Measurements from ENCODE around the gene TIMP3.
"Not testable (repeated sequence)": the region's sequence is repeated elsewhere in the genome, so short reads cannot be mapped to it uniquely, and the experiment has no call there.

Gene TIMP3

GRCh38 chr22:32801537-32802236 is at the start of gene TIMP3:
Gene TIMP3, plus strand, starts transcription at chr22:32801705. Its CDS starts 297 bp downstream, at chr22:32802002.
- peak; percentile 7 for DNase-seq

GRCh38 chr22:32752326-32752725 is 49.2 kb upstream of the TIMP3 start:
- DNase-seq = no peak

- no peak for DNase-seq
Measured at GRCh38 chr22:32752816-32753520, 48.5 kb upstream of the TIMP3 start.

- no peak for DNase-seq
Measured at GRCh38 chr22:32753591-32753990, 47.9 kb upstream of the TIMP3 start.

GRCh38 chr22:32754413-32755041 is 47.0 kb upstream of the TIMP3 start:
- no peak for DNase-seq

- not testable (repeated sequence) for DNase-seq
Measured at GRCh38 chr22:32757086-32757762, 44.3 kb upstream of the TIMP3 start.

- DNase-seq = no peak
Measured at GRCh38 chr22:32758866-32759385, 42.6 kb upstream of the TIMP3 start.

- DNase-seq = no peak
Measured at GRCh38 chr22:32760396-32760795, 41.1 kb upstream of the TIMP3 start.

GRCh38 chr22:32760815-32761214 is 40.7 kb upstream of the TIMP3 start:
- no peak for DNase-seq

GRCh38 chr22:32761251-32761903 is 40.1 kb upstream of the TIMP3 start:
- no peak for DNase-seq

- DNase-seq = no peak
Measured at GRCh38 chr22:32764330-32765131, 37.0 kb upstream of the TIMP3 start.

GRCh38 chr22:32765132-32765618 is 36.3 kb upstream of the TIMP3 start:
- no peak for DNase-seq

GRCh38 chr22:32771756-32772155 is 29.7 kb upstream of the TIMP3 start:
- no peak for DNase-seq

GRCh38 chr22:32775957-32776356 is 25.5 kb upstream of the TIMP3 start:
- DNase-seq = no peak

GRCh38 chr22:32776397-32776796 is 25.1 kb upstream of the TIMP3 start:
- no peak for DNase-seq

- no peak for DNase-seq
Measured at GRCh38 chr22:32776802-32777201, 24.7 kb upstream of the TIMP3 start.

- DNase-seq = no peak
Measured at GRCh38 chr22:32777987-32778386, 23.5 kb upstream of the TIMP3 start.

GRCh38 chr22:32780726-32781310 is 20.7 kb upstream of the TIMP3 start:
- no peak for DNase-seq

GRCh38 chr22:32781695-32782094 is 19.8 kb upstream of the TIMP3 start:
- no peak for DNase-seq

GRCh38 chr22:32785321-32786026 is 16.0 kb upstream of the TIMP3 start:
- no peak for DNase-seq

- no peak for DNase-seq
Measured at GRCh38 chr22:32786027-32786418, 15.5 kb upstream of the TIMP3 start.

Data from activated CD4-positive, alpha-beta T cell treated with anti-CD3 and anti-CD28 coated beads, Interleukin-2, Interleukin-6, amounts not matched to agents 100 ng/mL and 50 ng/mL, durations not matched to agents 16 hours and 8 hours (primary cell).